NCI-H187 (cell line): ENCODE results near the gene SKAP2.

Experiments used
- DNase-seq, 2 experiments: peaks; one replicate each; lab custom pipeline; 2025; lab: John Stamatoyannopoulos, UW

Gene SKAP2, protein sequence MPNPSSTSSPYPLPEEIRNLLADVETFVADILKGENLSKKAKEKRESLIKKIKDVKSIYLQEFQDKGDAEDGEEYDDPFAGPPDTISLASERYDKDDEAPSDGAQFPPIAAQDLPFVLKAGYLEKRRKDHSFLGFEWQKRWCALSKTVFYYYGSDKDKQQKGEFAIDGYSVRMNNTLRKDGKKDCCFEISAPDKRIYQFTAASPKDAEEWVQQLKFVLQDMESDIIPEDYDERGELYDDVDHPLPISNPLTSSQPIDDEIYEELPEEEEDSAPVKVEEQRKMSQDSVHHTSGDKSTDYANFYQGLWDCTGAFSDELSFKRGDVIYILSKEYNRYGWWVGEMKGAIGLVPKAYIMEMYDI

DNA sequence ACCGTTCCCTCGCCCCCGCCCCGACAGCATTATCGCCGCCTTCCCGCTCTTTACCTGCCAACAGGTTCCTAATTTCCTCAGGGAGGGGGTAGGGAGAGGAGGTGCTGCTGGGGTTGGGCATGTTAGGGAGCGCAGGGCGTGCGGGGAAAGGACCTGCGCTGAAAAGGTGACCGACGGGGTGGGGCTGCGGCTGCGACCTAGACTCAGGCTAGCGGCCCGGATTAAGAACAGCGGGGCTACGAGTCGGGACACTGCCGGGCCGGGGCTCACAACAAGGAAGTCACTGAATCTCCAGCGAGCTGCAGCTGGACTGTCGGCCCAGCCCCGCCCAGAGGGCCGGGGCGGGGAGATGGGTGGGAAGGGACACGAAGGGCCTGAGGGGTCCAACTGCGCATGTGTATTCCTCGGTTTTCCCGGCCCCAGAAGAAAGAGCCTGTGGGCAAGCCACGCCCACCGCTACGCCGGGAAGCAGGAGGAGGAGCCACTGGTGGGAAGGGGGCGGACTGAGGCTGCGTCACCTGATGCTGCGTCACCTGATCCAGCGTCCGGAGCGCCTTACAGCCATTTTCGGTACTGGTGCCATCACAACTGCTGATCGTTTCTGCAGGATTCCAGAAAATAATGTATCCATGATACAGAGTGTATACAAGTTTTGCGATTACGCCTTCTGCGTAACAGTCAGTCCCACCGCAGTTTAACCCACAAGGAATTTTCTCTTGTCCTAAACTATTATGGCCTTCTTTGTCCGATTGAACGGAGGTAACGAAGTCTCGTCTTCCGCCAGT lies at the start of gene SKAP2:
Gene SKAP2 (minus strand): TSS at position 282 of the 785 bp plus-strand sequence. CDS start 161 bp downstream, at position 121.
- peak; percentile 98 to 99 for DNase-seq

DNA sequence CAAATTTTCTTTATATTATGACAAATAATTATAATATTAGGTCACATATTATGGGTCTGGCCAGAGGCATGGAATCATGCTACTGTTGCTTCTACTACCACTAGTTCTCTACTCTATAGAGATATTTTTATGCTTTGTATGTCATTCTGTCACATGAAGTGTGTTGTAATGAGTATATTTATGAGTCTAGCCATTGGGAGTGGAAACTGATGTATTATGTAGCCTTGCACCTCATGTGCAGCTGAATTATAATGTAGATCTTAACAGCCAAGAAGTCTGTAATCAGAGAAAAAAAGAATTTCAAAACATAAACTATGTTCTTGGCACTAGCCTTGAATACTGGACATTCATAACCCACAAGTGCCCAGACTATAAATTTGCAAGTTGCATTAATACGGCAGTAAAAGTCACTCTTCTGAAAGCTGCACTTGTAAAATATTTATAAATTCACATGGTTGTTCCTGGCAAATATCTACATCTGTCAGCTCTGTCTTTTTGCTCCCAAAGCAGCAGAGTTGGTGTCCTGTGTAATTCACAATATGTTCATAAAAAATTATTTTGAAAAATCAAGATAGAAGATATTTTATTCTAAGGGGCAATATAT lies 48.6 kb upstream of the SKAP2 start:
- no peak for DNase-seq

DNA sequence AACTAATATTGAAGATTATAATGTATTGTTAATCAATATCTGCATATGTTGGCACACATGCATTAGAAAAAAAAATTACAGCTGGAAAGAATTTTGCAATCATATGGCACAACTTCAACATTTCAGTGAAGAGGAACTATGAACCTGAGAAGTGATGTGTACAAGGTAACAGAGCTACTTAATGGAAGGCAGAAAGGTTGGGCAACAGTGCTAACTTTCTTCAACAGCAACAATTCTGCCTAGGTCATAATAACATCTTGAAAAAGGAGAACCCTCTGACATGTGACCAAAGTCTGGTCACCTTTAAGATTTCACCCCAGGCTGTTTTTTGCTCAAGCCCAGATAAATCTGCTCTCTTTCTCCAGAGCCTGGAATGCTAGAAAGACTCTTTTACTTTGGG lies 47.9 kb upstream of the SKAP2 start:
- DNase-seq: no peak

DNA sequence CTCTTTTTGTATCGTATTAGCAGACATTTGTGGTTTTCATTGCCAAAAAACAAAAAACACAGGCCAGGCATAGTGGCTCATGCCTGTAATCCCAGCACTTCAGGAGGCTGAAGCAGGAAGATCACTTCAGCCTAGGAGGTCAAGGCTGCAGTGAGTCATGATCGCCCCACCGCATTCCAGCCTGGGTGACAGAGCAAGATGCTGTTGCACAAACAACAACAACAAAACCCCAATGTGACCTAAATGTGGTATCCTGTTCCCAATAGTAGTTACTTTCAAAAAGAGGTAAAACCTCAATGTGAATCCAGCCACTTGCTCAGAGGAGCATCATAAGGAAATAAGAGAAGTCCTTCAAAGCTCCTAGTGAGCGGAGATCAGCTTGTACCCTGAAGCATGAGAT lies 45.8 kb upstream of the SKAP2 start:
- DNase-seq: no peak

DNA sequence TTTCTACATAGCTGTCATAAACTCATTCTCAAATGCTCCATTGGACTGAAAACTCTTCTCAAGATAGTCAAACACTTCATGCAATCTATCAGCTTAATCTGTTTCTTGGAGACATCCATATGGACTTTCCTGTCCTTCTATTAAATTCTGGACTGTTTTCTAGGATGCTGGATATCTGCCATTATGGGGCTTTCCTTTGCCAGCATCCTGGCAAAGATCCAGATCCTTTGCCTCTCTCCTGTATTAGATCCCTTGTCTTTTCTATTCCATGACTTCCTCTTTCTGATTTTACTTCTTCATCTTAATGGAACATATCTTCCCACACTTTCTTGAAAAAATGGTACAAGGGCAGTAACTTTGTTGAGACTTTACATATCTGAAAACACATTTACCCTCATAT lies 35.9 kb upstream of the SKAP2 start:
- no peak for DNase-seq

DNA sequence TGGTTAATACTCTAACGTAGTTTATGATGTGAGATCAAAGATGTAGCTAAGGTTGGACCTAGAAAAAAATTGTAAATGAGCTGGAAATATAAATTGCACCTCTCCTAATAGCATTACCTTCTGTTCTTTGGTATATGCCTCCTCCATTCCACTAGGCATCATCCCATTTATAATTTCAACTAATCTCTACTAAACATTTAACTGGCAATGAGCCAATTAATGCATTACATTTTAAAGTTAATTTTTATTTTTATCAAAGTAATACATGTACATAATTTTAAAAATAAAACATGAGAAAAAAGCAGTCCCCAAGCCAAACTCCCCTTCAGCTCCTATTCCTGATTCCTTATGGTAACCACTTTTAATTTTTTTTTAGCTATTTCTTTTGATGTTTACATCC lies 35.1 kb upstream of the SKAP2 start:
- DNase-seq: no peak

DNA sequence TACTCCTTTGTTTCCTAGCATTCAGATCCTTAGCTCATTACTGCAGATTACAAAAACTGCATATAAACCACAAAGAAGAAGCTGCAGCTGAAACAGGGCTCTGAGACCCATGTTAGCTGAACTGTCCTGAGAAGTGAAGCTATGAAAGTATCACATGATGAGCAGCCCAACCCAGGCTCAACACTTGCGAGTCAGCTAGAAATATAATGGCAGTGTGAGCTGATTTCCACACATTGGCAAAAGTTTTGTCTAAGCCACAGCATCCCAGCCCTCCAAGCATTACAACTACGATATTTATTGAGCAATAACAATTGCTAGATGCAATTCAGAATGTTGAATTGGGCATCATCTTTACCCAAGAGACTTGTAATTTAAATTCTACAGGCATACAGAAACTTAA lies 34.5 kb upstream of the SKAP2 start:
- DNase-seq: no peak

DNA sequence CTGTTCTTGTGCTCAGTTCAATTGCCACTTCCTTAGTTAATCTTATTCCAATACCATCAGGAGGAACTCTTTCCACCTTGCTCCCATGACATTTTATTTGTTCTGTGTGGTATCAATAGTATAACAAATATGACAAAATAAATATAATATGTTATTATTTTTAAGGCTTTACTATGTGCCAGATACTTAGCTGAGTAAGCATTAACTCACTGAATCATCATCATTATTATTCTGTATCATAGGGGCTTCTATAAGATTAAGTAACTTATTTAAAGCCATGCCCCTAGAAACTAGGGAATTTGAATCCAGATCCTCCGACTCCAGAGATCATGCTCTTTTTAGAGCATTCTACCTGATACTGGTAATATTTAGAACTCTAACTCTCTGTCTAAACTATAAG lies 33.5 kb upstream of the SKAP2 start:
- no peak for DNase-seq

DNA sequence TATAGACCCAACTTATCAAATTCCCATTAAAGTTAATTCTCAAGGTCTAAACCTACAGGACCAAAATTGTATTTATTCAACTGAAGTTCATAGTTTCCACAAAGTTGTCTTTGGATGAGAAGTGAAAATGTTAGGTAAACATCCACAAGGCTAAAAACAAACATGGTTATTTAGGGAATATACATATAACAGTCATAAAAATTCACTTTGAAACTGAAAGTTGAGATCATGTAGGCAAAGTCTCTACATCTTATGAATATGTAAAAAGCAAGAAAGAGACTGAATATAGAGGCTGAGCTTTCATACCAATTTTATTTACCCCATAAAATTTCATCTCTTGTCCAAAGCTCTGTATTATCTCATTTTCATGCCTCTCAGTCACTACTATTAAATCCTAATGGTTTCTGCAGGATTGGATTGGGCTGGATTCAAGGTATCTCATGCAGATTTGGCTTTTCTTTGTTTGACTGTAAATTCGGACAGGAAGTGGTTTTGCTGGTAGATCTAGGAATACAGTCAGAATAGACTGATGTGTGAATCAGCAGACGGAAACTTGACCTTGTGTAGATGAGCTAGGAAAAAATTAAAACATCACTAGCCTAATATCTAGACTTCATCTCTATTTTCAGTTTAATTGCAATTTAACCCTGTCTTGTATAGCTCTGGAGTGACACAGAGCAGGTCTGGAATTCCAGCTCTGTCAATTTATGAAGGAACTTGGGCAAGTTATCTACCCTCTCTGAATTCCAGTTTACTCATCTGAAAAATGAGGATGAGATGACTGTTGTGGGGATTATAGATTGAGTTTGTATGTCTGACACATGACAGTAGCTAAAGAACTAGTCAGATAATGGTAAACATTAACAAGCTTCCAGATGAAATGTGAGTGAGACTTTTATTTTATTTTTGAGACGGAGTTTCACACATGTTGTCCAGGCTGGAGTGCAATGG lies 27.3 kb upstream of the SKAP2 start:
- no peak for DNase-seq

DNA sequence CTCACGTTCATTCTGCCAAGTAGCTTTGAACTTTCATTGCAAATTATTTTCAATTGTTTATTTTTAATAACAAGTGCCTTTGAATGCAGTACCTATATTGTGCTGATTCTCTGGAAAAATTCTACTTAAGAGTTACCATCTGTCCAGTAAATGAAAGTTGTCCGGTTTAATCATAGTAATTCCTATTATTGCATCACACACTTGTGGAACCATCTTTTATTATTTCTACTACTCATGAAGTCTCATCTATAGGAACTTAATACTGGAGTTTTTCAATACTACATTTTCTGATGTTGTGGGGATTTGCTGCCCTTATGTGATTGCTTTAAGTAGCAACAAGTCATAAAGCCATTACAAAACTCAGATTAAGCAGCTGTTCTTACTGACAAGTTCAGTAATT lies 16.5 kb upstream of the SKAP2 start:
- no peak for DNase-seq

DNA sequence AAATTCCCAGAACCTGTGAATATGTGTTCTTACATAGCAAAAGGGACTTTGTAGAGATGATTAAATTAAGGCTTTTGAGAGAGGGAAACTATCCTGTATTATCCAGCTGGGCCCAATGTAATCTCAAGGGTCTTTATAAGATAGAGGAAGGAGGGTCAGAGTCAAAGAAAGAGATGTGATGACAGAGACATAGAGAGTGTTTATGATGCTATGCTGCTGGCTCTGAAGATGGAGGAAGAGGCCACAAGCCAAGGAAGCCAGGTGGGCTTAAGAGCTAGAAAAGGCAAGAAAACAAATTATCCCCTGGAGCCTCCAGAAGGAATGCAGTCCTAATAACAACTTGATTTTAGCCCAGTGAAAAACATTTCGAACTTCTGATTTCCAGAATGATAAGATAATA lies 15.3 kb upstream of the SKAP2 start:
- no peak for DNase-seq

DNA sequence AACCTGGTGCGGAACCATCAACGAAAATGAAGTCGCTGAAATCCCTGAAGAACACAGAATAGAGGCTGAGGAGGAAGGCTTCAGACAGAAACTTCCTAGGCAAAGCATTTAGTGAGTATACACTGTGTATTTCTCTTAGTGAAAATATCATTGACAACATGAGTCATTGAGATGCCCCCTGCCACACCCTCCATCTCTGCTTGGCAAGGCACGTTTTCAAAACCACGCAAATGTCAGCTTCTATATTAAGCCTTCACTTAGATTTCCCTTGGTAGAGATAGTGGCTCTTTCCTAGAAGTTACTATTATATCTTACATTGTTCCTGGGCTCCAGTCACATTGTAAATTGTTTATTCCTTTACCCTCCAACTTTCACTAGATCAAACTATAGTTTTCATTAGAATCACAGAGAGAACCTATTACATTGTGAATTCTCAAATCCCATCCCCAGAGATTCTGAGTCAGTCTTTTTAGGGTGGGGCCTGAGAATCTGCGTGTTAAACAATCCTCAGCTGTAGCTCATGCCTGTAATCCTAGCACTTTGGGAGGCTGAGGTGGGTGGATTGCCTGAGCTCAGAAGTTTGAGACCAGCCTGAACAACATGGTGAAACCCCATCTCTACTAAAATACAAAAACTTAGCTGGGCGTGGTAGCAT lies 4.6 kb upstream of the SKAP2 start:
- no peak for DNase-seq

DNA sequence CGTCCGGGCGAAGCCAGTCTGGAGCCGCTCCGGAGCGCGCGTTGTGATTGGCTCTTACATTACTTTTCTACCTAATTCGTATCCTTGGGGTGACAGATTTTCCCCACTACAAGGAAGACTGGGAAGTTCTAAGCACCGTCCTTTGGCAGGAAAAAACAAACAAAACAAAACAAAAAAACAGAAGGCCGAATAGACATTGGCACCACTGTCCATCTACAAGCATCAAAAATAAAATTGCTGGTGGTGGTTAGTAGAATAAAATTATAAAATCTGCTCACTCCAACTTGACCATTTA lies 651 bp upstream of the SKAP2 start:
- DNase-seq: peak in 1 of 2 experiments; percentile 23

DNA sequence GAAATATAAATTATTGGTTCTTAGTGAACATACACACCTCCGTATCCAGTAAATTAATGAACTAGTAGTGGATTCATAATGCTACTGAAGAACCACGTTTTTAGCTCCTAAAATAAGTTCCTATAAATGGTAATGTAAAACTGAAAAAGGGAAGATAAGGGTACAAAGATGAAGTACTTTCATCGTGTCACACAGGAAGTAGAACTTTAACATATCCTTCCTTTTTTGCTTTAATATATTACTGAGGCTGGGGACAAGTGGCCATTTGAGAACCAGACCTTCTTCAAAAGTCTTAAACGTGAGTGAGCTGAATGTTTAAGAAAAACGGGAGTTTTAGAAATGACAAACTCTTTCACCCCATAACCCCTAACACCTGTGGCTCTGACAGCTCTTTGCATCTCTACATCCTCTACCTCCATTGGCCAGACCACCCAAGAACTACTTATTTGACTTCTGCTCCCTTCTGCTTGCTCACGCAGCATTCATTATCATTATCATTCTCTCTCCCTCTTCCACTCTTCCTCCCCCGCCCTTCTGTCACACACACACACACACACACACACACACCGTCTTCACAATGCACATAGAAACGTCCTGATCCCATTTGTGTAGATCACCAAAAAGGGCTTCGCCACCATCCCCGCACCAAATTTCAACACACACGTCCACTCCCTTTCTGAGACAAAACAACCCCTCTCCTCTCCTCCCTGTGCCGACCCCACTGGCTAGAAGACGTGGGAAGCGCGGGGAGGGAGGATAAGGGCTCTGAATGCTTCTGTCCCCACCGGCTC lies 677 bp downstream of the SKAP2 start:
- peak in 1 of 2 experiments; percentile 85 for DNase-seq

DNA sequence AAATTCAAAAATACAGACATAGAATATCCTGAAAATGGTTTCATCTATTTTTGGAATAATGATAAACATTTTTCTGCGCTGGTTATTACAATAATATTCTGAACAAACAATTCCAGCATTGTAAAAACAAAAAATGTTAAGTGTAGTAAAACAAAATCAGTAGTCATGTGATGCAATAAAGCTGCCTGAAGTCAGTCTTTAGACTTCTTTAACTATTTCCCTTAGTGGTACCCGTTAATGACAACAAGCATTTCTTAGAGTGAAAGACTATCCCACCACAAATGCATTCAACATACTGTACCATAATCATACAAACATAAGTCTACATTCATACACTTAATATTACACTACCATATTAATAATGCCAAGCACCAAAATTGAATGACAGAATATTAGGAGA lies 1.6 kb downstream of the SKAP2 start:
- DNase-seq: no peak

DNA sequence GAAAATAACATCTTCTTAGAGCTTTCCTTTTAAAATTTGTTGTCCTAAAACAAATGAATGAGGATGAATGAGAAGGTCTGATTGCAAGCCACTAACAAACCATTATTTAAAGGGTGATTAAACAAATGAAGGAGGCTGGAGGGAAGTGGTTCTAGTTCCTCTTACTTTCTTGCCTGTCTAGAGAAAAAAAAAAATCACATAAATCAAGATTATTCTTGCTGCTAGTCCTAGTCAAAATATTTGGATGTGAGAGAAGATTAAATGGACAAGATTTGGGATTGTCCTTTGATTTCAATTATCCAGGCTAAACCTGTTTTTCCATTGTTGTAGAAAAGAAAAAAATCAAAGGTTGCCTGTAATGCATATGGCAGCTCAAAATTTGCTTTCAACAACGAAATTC lies 3.3 kb downstream of the SKAP2 start:
- no peak for DNase-seq

DNA sequence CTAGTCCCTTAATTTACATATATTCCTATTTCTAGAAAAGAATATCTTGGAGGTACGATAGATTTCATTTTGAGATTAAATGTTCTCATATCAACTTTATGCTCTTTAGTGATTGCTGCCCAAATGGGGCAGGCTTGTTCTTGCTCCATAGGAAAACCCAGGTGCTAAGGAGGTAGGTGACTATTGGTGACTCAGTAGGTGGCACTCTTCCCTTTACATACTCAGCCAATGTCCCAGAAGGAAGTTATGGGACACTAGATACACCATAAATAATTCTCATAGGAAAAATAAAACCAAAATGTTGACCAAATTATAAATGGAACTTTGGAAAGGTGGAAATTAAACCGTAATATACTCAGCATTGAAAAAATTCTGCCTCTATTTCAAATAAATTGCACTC lies 4.0 kb downstream of the SKAP2 start:
- peak in 1 of 2 experiments; percentile 30 for DNase-seq

DNA sequence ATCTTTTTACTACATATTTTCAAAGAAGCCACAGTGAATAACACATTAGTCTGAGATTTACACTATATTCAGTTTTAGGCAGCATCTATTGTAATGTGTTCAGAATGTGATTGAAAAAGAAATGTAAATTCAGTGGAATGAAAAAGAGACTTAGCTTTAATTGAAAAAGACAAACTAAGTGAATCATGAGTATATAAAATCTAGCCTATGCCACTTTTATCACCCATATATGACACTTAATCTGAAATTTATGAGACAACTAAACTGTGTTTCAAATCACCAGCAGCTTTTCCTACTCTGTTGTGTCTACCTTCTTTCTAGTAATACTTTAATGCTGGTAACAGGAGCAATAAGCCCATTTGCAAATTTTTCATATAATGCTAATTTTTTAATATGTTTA lies 4.7 kb downstream of the SKAP2 start:
- DNase-seq: no peak

DNA sequence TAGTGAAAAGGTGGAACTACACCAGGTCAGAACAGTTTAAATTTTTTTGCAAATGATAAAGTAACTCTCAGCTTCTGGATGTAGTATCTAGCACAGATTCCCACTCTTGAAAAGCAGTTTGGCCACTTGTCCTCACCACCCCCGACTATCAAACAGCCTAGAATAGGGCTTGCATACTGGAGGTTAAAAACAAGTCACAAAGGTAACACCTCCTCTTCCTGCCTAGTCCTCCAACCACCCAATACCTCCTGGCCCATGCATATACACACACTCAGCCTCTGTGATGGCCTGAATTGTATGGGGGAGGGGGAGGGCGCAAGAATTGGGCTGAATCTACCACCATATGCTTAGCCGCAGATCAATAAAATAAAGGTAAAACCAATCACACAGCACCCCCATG lies 5.7 kb downstream of the SKAP2 start:
- DNase-seq: no peak

DNA sequence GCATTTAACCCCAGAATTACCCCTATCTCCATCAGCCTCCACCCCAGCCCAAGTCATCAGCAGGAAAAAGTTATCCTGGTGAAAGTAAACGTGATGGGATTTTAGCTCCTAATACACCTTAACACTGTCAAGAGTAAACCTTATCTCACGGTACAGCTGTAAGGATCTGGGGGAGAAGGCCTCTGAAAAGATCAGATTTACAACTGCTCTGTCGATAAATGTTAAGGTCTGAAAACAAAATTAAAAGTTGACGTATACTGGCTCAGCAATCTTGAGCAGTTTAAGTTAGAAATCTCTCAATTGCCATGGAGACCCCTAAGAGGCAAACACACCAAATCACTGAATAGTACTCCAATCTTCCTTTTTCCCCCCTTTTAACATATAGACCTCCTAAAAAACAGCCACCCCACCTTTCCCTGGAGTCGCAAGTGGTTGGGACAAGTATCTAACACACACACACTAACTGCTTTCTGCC lies 6.1 kb downstream of the SKAP2 start:
- DNase-seq: no peak
